K562 (cell line): Measurements from ENCODE around the gene TMEM273. TPM values are rescaled to one million over a fixed set of nuclear protein-coding genes. Genes with fewer than 3 reads are reported as not detected.

Source experiments
- CHCHD3 ChIP-seq: fragments of 250-450 bp; sonication (Bioruptor Pico); IDR thresholded peaks from 2 replicates; pipeline ENCODE4 v2.1.2; 2022; ENCODE audit warnings: mild to moderate bottlenecking
- HDAC3 ChIP-seq: fragments of 450-650 bp; IDR thresholded peaks from 2 replicates; pipeline ENCODE4 v1.6.1; 2018; ENCODE audit warnings: borderline replicate concordance, mild to moderate bottlenecking, moderate library complexity; ENCODE audit not compliant: partially characterized antibody
- NBN ChIP-seq: fragments of 450-650 bp; IDR thresholded peaks from 2 replicates; pipeline ENCODE4 v1.6.1; 2016; ENCODE audit warnings: low read depth, mild to moderate bottlenecking
- NFIX ChIP-seq: fragments of 250-450 bp; sonication (Bioruptor Pico); IDR thresholded peaks from 2 replicates; pipeline ENCODE4 v1.4.0; 2020; ENCODE audit warnings: low read depth, mild to moderate bottlenecking, moderate library complexity
- RBM22 ChIP-seq: fragments of 200-400 bp; formaldehyde crosslinking; IDR thresholded peaks from 2 replicates; pipeline ENCODE4 v1.6.1; 2018; ENCODE audit warnings: low read length, low read depth; ENCODE audit not compliant: poor library complexity, severe bottlenecking
- SMC3 ChIP-seq: conservative IDR thresholded peaks from 2 replicates; pipeline ENCODE4 v1.6.1; 2011; ENCODE audit warnings: low read depth, low read length, improper control_type of control experiment; ENCODE audit not compliant: insufficient read depth
- TAL1 ChIP-seq: fragments of 450-650 bp; IDR thresholded peaks from 2 replicates; pipeline ENCODE4 v1.6.1; 2016; ENCODE audit warnings: mild to moderate bottlenecking
- XRCC3 ChIP-seq: fragments of 450-650 bp; IDR thresholded peaks from 2 replicates; pipeline ENCODE4 v1.6.1; 2017; ENCODE audit warnings: mild to moderate bottlenecking, moderate library complexity
- ZBTB7A ChIP-seq: IDR thresholded peaks from 2 replicates; pipeline ENCODE4 v1.6.1; 2011; ENCODE audit warnings: low read depth, mild to moderate bottlenecking, low read length, moderate library complexity, borderline replicate concordance; ENCODE audit not compliant: control insufficient read depth
- ZFPM2 ChIP-seq: fragments of 250-450 bp; sonication (Bioruptor Pico); IDR thresholded peaks from 2 replicates; pipeline ENCODE4 v1.5.1; 2022; ENCODE audit warnings: mild to moderate bottlenecking
- polyA plus RNA-seq, 8 experiments: library from polyadenylated mRNA; depleted of rRNA in 4 of 8; stranded (reverse) in 5 of 8; unstranded in 3 of 8; fragments of >200 nt; fragmentation: Nextera tagmentation in 2 of 8; fragmentation: Illumina TruSeq in 1 of 8; extraction: Ambion mirVana in 2 of 8; extraction: Trizol in 1 of 8; gene quantifications; 2 replicates each; pipeline versions ENCODE4 v1.2.1 to v1.2.3, GENCODE V29; 2011 to 2014; ENCODE audit warnings: inconsistent platforms in 1 of 8, missing spikeins in 1 of 8
- total RNA-seq, 7 experiments: library from RNA; depleted of rRNA in 6 of 7; stranded (reverse); fragments of >200 nt in 6 of 7; fragmentation: Illumina TruSeq in 2 of 7; extraction: Trizol in 2 of 7; gene quantifications; 2 replicates each; pipeline versions ENCODE4 v1.2.1 to v1.2.3, GENCODE V29; 2011 to 2021; ENCODE audit warnings: low replicate concordance in 1 of 7
- TF ChIP-seq, protein P1 (sequence below): IDR thresholded peaks from 2 replicates; pipeline ENCODE4 v1.6.1; 2014; ENCODE audit warnings: antibody characterized with exemption
- TF ChIP-seq, protein P2 (sequence below): sonication (generic); formaldehyde crosslinking; IDR thresholded peaks from 2 replicates; pipeline ENCODE4 v1.5.0; 2020; ENCODE audit warnings: missing genetic modification reagents
- TF ChIP-seq, protein P3 (sequence below): fragments of 250-450 bp; sonication (Bioruptor Pico); IDR thresholded peaks from 2 replicates; pipeline ENCODE4 v1.4.0; 2020
- TF ChIP-seq, protein P4 (sequence below): sonication (generic); formaldehyde crosslinking; IDR thresholded peaks from 2 replicates; pipeline ENCODE4 v1.8.0; 2023; ENCODE audit warnings: mild to moderate bottlenecking, missing genetic modification reagents
- TF ChIP-seq, protein P5 (sequence below): sonication (generic); formaldehyde crosslinking; IDR thresholded peaks from 2 replicates; pipeline ENCODE4 v1.8.0; 2023; ENCODE audit warnings: mild to moderate bottlenecking, missing genetic modification reagents
- TF ChIP-seq, protein P6 (sequence below): sonication (generic); formaldehyde crosslinking; IDR thresholded peaks from 2 replicates; pipeline ENCODE4 v1.9.0; 2022; ENCODE audit warnings: mild to moderate bottlenecking, missing genetic modification reagents
- TF ChIP-seq, protein P7 (sequence below), 2 experiments: fragments of 450-650 bp in 1 of 2; sonication (generic) in 1 of 2; formaldehyde crosslinking; conservative IDR thresholded peaks; 2 replicates each; pipeline versions ENCODE4 v1.4.0 to v1.8.1; 2020 to 2022; ENCODE audit warnings: mild to moderate bottlenecking in 1 of 2, missing genetic modification reagents in 1 of 2

TMEM273 gene
- total and polyA plus RNA-seq, 9 of the 15 experiments (the other 6 are each of a cell fraction or from before 2014, with no cell fraction given) = 39.2 to 131 (median 95.6) TPM

DNA sequence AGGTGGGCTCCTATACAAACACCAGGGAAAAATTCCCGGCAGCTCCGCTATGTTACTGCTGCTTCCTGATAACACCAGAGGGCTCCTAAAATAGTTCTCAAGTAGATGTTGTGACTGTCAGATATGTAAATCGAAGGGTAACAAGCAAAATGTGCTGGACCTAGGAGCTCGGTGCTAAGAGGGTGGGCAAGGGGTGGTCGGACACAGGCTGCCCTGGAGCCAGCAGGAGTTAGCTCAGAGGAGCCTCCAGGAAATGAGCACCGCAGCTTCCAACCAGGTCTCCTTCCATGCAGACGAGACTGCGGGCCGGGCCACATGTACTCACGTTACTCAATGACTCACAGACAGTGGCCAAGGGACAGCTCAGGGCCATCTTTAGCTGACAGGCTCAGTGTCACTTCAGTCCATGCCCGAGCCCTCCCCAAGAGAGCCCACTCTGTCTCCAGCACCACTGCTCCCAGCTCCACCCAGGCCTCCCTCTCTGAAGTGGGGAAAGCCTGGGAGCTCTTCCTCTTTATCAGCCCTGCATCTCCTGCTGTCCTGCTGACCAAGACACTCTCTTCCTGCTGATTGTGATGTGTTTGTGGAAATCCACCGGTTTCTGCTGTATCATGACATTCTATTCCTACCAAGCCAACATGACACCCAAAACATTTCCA is 37.2 kb upstream of the TMEM273 start (continued):
- TF ChIP-seq SMC3 (no peak), NBN (no peak), ZFPM2 (no peak), RBM22 (no peak), NFIX (CRISPR knock-in tag) (no peak), ZBTB7A (peak; percentile 51; the same call in 1 of the 2 replicates), TAL1 (peak; percentile 67; the same call in 1 of the 2 replicates), HDAC3 (no peak), CHCHD3 (no peak), XRCC3 (no peak)
- TF ChIP-seq, protein P1, sequence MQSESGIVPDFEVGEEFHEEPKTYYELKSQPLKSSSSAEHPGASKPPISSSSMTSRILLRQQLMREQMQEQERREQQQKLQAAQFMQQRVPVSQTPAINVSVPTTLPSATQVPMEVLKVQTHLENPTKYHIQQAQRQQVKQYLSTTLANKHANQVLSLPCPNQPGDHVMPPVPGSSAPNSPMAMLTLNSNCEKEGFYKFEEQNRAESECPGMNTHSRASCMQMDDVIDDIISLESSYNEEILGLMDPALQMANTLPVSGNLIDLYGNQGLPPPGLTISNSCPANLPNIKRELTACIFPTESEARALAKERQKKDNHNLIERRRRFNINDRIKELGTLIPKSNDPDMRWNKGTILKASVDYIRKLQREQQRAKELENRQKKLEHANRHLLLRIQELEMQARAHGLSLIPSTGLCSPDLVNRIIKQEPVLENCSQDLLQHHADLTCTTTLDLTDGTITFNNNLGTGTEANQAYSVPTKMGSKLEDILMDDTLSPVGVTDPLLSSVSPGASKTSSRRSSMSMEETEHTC = no peak
- TF ChIP-seq, protein P2, sequence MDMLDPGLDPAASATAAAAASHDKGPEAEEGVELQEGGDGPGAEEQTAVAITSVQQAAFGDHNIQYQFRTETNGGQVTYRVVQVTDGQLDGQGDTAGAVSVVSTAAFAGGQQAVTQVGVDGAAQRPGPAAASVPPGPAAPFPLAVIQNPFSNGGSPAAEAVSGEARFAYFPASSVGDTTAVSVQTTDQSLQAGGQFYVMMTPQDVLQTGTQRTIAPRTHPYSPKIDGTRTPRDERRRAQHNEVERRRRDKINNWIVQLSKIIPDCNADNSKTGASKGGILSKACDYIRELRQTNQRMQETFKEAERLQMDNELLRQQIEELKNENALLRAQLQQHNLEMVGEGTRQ = no peak
- TF ChIP-seq, protein P3, sequence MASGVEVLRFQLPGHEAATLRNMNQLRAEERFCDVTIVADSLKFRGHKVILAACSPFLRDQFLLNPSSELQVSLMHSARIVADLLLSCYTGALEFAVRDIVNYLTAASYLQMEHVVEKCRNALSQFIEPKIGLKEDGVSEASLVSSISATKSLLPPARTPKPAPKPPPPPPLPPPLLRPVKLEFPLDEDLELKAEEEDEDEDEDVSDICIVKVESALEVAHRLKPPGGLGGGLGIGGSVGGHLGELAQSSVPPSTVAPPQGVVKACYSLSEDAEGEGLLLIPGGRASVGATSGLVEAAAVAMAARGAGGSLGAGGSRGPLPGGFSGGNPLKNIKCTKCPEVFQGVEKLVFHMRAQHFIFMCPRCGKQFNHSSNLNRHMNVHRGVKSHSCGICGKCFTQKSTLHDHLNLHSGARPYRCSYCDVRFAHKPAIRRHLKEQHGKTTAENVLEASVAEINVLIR = 0 out of 2 replicates have a peak, but pooled peaks have one; percentile 3
- TF ChIP-seq, protein P4, sequence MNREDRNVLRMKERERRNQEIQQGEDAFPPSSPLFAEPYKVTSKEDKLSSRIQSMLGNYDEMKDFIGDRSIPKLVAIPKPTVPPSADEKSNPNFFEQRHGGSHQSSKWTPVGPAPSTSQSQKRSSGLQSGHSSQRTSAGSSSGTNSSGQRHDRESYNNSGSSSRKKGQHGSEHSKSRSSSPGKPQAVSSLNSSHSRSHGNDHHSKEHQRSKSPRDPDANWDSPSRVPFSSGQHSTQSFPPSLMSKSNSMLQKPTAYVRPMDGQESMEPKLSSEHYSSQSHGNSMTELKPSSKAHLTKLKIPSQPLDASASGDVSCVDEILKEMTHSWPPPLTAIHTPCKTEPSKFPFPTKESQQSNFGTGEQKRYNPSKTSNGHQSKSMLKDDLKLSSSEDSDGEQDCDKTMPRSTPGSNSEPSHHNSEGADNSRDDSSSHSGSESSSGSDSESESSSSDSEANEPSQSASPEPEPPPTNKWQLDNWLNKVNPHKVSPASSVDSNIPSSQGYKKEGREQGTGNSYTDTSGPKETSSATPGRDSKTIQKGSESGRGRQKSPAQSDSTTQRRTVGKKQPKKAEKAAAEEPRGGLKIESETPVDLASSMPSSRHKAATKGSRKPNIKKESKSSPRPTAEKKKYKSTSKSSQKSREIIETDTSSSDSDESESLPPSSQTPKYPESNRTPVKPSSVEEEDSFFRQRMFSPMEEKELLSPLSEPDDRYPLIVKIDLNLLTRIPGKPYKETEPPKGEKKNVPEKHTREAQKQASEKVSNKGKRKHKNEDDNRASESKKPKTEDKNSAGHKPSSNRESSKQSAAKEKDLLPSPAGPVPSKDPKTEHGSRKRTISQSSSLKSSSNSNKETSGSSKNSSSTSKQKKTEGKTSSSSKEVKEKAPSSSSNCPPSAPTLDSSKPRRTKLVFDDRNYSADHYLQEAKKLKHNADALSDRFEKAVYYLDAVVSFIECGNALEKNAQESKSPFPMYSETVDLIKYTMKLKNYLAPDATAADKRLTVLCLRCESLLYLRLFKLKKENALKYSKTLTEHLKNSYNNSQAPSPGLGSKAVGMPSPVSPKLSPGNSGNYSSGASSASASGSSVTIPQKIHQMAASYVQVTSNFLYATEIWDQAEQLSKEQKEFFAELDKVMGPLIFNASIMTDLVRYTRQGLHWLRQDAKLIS (CRISPR knock-in tag) = no peak
- TF ChIP-seq, protein P5, sequence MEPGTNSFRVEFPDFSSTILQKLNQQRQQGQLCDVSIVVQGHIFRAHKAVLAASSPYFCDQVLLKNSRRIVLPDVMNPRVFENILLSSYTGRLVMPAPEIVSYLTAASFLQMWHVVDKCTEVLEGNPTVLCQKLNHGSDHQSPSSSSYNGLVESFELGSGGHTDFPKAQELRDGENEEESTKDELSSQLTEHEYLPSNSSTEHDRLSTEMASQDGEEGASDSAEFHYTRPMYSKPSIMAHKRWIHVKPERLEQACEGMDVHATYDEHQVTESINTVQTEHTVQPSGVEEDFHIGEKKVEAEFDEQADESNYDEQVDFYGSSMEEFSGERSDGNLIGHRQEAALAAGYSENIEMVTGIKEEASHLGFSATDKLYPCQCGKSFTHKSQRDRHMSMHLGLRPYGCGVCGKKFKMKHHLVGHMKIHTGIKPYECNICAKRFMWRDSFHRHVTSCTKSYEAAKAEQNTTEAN (CRISPR knock-in tag) = no peak
- TF ChIP-seq, protein P6, sequence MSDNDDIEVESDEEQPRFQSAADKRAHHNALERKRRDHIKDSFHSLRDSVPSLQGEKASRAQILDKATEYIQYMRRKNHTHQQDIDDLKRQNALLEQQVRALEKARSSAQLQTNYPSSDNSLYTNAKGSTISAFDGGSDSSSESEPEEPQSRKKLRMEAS = peak; percentile 88
- TF ChIP-seq, protein P7, sequence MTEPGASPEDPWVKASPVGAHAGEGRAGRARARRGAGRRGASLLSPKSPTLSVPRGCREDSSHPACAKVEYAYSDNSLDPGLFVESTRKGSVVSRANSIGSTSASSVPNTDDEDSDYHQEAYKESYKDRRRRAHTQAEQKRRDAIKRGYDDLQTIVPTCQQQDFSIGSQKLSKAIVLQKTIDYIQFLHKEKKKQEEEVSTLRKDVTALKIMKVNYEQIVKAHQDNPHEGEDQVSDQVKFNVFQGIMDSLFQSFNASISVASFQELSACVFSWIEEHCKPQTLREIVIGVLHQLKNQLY (CRISPR knock-in tag; conservative IDR thresholded peaks at IDR 0.05) = no peak
